ENCODE measurements around the gene GABBR2. TPM values are rescaled to one million over a fixed set of nuclear protein-coding genes. Genes with fewer than 3 reads are reported as not detected.

GABBR2 gene
- total RNA-seq, 2 donors from 2014 or later = 0.41 TPM; not detected in 1

DNA sequence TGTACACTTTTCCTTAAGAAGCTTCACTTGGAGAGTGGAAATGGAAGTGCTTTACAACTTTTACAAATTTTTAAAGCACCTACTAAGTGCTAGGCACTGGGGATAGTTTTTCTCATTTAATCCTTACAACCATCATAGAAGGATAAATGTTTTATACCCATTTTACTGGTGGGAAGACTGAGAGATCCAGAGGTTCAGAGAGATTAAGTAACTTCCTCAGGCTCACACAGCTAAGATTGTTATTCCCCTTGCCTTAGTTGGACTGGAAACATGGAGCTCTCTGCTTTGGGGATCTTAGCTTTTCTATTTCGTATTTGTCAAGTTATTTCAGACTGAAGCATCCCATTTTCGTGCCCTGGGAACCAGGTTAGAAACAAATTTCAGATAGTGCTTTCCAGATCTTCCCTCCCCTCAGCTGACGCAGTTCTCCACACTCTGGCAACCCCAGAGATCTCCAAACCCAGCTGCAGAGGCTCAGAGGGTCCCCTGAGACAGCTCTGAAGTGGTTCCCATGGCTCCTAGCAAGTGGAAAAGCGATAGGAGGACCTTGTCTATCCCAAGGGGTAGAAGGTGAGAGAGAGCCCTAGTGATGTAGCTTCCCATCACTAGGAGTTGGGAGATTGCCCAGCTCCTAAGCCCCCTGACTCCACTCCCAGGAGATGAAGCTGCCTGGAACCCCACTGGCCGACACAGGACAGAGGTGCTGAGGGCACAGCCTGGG is 16.2 kb upstream of the GABBR2 start:
- no peak for DNase-seq
- ATAC-seq = no peak

DNA sequence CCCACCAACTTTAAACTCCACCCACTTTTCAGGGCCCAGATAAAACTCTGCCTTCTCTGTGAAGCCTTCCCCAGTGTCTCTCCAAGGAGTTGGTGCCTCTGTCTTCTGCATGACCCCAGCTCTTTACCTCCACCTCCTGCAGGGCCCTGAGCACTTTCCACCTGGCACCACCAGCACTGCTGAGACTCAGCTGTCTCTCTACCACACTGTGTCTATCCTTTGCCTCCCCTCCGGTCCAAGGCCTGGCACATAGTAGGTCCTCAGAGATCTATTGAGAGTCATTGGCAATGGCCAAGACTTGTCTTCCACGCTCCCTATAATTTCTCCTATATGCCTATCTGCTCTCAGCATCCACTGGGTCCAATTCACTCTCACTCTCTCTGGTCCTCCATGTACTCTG is 12.9 kb upstream of the GABBR2 start:
- DNase-seq = no peak
- no peak for ATAC-seq
- intact Hi-C loops (cut with DNase I) = no loop called here

More for the DNA sequence above, 16.2 kb upstream of the GABBR2 start:
- intact Hi-C loops (cut with DNase I) = no loop called here

- no peak for DNase-seq
- no peak for ATAC-seq
- intact Hi-C loops (cut with DNase I) = no loop called here
Measured at GRCh38 chr9:98720402-98720801, 11.7 kb upstream of the GABBR2 start.

- intact Hi-C loops (cut with DNase I) = no loop called here
- DNase-seq (no peak), ATAC-seq (no peak)
Measured at GRCh38 chr9:98719055-98719454, 10.3 kb upstream of the GABBR2 start.

DNA sequence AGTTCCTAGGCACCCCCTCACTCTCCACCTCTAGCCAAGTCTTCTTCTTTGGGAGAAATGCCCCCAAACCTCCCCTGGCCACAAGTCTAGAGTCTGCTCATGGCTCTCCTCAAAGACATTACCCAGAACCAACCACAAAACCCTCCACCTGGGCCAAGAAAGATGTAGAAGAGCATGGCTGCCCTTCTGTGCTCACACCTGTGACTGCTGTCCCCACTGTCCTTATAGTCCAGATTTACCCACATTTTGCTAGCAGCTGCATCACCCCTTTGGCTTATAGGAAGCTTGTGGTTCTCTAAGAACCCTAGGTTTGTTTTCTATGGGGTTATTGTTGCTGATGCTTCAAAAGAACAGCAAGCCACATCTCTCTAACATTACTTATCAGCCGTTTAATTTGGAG is 6.1 kb upstream of the GABBR2 start:
- ATAC-seq = no peak
- DNase-seq = no peak
- intact Hi-C loops (cut with DNase I) = no loop called here

- ATAC-seq (no peak), DNase-seq (no peak)
- intact Hi-C loops (cut with DNase I) = no loop called here
Measured at GRCh38 chr9:98712987-98713386, 4.3 kb upstream of the GABBR2 start.

DNA sequence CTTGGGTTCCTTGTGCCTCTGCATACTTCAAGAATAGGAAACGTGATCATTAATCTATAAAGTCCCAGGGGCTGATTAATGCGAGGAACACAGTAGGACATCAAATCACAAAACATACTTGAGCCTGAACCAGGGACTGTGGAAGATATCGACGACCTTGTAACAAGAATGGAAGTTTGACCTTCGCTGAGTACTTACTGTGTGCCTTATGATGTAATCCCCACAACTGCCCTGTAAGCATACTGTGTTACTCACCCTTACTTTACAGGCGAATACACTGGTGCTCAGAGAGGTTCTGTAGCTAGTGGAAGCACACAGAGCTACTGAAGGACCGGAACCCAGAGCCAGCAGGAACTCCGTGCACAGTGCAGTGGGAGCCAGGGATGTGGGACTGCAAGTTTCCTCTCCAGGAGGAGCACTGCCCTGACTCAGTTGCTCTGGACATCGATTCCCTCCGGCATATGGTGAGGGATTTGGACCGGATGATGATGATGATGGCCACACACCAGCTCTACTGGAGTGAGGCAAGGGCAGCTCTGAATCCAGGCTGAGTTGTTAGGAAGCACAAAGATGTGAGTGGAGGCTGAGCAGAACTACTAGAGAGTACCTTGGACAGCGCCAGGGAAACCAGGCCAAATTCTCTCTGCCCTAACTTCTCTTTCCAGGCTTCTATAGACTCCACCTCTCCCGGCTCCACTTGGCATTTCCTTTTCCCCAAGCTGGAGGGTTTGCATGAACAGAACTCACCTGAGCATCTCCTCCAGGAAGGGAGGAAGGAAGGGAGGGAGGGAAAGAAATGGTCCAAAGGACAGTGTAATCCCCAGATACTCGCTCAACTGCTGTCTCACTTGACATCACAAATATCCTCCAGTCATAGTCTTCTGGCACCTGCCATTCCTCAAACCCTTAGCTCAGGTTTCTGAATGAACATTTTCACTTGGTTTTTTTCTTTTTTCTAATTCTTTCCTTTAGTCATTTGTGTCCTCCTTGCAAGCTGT is 1.5 kb upstream of the GABBR2 start:
- intact Hi-C loops (cut with DNase I) = loop anchor here in 1 of 2 donors (5.0 kb wide), 1 partner anchor 393 kb away; no protein-coding TSS in a partner anchor
- ATAC-seq = no peak
- no peak for DNase-seq

- intact Hi-C loops (cut with DNase I) = loop anchor here in 1 of 2 donors (5.0 kb wide), 1 partner anchor 391 kb away; no protein-coding TSS in a partner anchor
- ATAC-seq = no peak
- DNase-seq = no peak
Measured at GRCh38 chr9:98708103-98708932, 417 bp downstream of the GABBR2 start.

DNA sequence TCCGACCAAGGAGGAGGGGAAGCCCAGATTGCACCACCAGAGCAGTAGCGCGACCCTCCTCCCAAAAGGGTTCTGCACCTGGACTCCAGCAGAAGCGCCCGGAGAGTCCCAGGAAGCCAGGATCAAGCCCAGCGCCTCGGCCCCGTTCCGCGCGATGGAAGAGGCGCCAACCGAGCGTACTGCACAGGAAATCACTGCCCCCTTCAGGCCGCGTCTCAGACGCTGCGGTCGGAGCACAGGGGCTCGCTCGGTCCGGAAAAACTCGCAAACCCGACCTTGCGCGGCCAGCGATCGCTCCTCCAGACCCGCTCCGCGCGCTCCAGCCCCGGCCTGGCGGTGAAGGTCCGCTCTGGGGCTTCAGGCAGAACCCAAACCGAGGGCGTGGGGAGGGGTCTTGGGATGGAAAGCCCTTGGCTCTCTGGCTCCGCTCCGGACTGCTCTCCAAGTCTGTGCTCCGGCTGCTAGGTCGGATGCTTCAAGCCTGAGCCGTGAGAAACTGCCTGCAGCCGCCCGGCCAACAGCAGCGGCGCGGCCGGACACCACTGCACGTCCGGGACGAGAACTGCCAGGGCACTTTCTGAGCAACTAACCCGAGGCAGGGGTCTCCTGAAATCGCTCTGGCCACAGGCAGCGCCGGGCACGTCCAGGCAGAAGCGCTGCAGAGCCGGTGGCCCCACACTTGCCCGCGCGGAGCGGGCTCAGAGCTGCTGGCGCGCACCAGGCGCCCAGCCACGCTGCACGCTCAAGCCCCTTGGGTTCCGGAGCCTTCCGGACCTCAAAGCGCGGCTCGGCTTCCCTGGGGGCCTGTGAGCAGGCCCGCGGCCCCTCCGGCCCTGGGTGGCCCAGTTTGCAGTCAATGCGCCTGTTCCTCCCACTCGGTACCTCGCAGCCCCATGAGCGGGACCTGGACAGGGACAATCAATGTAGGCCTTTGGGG is 1.3 kb downstream of the GABBR2 start:
- intact Hi-C loops (cut with DNase I) = loop anchor here in 1 of 2 donors (5.0 kb wide), 1 partner anchor 390 kb away; no protein-coding TSS in a partner anchor
- ATAC-seq (peak; percentile 75), DNase-seq (peak; percentile 32)

DNA sequence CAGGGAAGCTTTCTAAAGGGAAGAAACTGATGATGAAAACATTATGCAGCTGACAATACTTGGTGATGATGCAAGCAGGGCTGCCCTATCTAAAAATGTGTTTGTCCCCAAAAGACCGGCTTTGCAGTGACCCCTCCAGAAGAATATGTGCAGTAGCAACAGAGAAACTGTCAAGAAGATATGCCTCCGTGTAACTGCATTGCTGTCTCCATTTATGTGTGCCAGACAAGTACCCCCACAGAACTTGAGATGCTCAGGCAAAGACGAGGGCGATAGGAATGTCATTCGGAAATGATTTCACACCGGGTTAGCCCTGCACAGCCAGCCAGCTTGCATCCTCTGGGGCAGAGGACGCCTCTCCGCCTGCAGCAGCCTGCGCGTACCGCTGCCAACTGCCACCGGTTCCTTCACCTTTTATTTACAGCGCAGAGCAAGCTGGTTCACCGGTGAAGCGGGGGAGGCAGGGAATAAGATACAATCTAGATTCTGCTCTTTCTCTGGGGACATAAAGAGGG is 2.0 kb downstream of the GABBR2 start:
- intact Hi-C loops (cut with DNase I) = loop anchor here in 1 of 2 donors (5.0 kb wide), 1 partner anchor 389 kb away; no protein-coding TSS in a partner anchor
- no peak for DNase-seq

GRCh38 chr9:98702835-98703380 is 5.8 kb downstream of the GABBR2 start:
- intact Hi-C loops (cut with DNase I) = no loop called here
- no peak for DNase-seq
- no peak for ATAC-seq

More for the DNA sequence above, 2.0 kb downstream of the GABBR2 start:
- ATAC-seq = no peak

DNA sequence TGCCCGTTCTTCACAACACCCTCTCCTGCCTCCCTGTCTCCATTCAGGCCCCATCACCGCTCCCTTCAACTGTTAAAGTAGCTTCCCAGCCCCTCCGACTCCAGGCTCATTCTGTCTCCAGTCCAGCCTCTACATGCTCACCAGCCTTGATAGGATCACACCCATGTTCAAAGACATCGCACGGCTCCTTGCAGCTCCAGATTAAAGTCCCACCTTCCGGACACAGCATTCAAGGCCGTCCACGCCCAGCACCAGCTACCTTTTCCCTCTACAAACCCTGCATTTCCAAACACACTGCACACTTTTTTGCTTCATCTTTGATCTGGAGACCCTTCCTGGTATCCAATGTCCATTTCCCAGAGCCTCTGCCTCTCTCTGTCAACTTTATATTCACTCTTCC is 6.4 kb downstream of the GABBR2 start:
- intact Hi-C loops (cut with DNase I) = no loop called here
- DNase-seq (no peak), ATAC-seq (no peak)

GRCh38 chr9:98701576-98701975 is 7.2 kb downstream of the GABBR2 start:
- DNase-seq = no peak
- intact Hi-C loops (cut with DNase I) = no loop called here

GRCh38 chr9:98700801-98701200 is 7.9 kb downstream of the GABBR2 start:
- intact Hi-C loops (cut with DNase I) = no loop called here
- DNase-seq (no peak), ATAC-seq (no peak)

More at GRCh38 chr9:98701576-98701975, 7.2 kb downstream of the GABBR2 start:
- no peak for ATAC-seq

- no peak for ATAC-seq
- DNase-seq = no peak
- intact Hi-C loops (cut with DNase I) = no loop called here
Measured at GRCh38 chr9:98698856-98699255, 9.9 kb downstream of the GABBR2 start.

DNA sequence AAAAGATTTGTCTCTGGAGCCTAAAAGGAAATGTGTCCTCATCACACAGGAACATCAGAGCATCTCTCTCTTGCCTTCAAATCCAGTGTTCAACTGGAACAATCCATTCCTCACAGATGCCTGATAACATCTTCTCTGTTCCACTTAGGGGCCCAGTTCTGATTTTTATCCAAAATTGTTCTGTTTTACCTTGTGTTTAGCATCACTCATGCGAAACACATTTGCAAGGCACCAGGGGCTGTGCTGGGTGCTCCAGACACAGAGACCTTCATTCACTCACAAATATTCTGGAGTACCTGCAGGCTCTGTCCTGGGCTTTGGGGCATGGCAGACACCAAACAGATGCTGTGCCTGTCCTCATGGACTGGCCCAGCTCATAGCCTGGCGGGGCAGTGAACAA is 13.8 kb downstream of the GABBR2 start:
- DNase-seq = no peak
- ATAC-seq = no peak
- intact Hi-C loops (cut with DNase I) = no loop called here

- ATAC-seq = no peak
- intact Hi-C loops (cut with DNase I) = no loop called here
- DNase-seq = no peak
Measured at GRCh38 chr9:98692392-98692791, 16.3 kb downstream of the GABBR2 start.

All from left cardiac atrium (tissue), 4 donors.